Measurements from ENCODE around the gene YBX2.

The YBX2 gene

GRCh38 chr17:7241783-7242716 is 52.4 kb downstream of the YBX2 start, which contains the start of gene GABARAP:
Gene GABARAP, minus strand, starts transcription at chr17:7242449. Its CDS starts 119 bp downstream, at chr17:7242330.
- peak; percentile 81 to 90 (median 86) for DNase-seq

- no peak for DNase-seq
Observed at GRCh38 chr17:7241090-7241733, 53.2 kb downstream of the YBX2 start.

GRCh38 chr17:7240375-7240774 is 54.1 kb downstream of the YBX2 start:
- DNase-seq, result no peak

GRCh38 chr17:7239091-7240027 is 55.1 kb downstream of the YBX2 start, which contains the start of gene PHF23:
Gene PHF23, minus strand, starts transcription at chr17:7239457. Its CDS starts 178 bp downstream, at chr17:7239279.
- DNase-seq, result peak; percentile 94 to 96 (median 96)

- peak in 2 of 4 experiments; percentile 48 to 52 for DNase-seq
Observed at GRCh38 chr17:7238420-7239090, 55.9 kb downstream of the YBX2 start.
